Measurements from ENCODE around the gene POLR3H.

- TF ChIP-seq, protein P1, sequence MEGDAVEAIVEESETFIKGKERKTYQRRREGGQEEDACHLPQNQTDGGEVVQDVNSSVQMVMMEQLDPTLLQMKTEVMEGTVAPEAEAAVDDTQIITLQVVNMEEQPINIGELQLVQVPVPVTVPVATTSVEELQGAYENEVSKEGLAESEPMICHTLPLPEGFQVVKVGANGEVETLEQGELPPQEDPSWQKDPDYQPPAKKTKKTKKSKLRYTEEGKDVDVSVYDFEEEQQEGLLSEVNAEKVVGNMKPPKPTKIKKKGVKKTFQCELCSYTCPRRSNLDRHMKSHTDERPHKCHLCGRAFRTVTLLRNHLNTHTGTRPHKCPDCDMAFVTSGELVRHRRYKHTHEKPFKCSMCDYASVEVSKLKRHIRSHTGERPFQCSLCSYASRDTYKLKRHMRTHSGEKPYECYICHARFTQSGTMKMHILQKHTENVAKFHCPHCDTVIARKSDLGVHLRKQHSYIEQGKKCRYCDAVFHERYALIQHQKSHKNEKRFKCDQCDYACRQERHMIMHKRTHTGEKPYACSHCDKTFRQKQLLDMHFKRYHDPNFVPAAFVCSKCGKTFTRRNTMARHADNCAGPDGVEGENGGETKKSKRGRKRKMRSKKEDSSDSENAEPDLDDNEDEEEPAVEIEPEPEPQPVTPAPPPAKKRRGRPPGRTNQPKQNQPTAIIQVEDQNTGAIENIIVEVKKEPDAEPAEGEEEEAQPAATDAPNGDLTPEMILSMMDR (tag by site-specific recombination; IDR thresholded peaks at IDR 0.05), result no peak
- TF ChIP-seq ZNF645 (tag by site-specific recombination; IDR thresholded peaks at IDR 0.05) (no peak), ZNF175 (tag by site-specific recombination; IDR thresholded peaks at IDR 0.05) (no peak), ZNF670 (tag by site-specific recombination; IDR thresholded peaks at IDR 0.05; ENCODE audit: low read depth) (no peak), ZNF350 (tag by site-specific recombination; IDR thresholded peaks at IDR 0.05) (no peak), ZNF324 (tag by site-specific recombination; IDR thresholded peaks at IDR 0.05) (peak; percentile 66; the same call in 1 of the 2 replicates), ZNF341 (tag by site-specific recombination; IDR thresholded peaks at IDR 0.05; ENCODE audit: low read depth) (peak; percentile 86), ZNF792 (tag by site-specific recombination; IDR thresholded peaks at IDR 0.05) (no peak), ELK4 (IDR thresholded peaks at IDR 0.05; ENCODE audit: borderline replicate concordance, low read depth, low read length) (no peak)
- TF ChIP-seq, protein P2, sequence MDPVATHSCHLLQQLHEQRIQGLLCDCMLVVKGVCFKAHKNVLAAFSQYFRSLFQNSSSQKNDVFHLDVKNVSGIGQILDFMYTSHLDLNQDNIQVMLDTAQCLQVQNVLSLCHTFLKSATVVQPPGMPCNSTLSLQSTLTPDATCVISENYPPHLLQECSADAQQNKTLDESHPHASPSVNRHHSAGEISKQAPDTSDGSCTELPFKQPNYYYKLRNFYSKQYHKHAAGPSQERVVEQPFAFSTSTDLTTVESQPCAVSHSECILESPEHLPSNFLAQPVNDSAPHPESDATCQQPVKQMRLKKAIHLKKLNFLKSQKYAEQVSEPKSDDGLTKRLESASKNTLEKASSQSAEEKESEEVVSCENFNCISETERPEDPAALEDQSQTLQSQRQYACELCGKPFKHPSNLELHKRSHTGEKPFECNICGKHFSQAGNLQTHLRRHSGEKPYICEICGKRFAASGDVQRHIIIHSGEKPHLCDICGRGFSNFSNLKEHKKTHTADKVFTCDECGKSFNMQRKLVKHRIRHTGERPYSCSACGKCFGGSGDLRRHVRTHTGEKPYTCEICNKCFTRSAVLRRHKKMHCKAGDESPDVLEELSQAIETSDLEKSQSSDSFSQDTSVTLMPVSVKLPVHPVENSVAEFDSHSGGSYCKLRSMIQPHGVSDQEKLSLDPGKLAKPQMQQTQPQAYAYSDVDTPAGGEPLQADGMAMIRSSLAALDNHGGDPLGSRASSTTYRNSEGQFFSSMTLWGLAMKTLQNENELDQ (tag by site-specific recombination; IDR thresholded peaks at IDR 0.05; ENCODE audit: low read depth), result no peak
- TF ChIP-seq, protein P3, sequence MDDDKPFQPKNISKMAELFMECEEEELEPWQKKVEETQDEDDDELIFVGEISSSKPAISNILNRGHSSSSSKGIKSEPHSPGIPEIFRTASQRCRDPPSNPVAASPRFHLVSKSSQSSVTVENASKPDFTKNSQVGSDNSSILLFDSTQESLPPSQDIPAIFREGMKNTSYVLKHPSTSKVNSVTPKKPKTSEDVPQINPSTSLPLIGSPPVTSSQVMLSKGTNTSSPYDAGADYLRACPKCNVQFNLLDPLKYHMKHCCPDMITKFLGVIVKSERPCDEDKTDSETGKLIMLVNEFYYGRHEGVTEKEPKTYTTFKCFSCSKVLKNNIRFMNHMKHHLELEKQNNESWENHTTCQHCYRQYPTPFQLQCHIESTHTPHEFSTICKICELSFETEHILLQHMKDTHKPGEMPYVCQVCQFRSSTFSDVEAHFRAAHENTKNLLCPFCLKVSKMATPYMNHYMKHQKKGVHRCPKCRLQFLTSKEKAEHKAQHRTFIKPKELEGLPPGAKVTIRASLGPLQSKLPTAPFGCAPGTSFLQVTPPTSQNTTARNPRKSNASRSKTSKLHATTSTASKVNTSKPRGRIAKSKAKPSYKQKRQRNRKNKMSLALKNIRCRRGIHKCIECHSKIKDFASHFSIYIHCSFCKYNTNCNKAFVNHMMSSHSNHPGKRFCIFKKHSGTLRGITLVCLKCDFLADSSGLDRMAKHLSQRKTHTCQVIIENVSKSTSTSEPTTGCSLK (tag by site-specific recombination; IDR thresholded peaks at IDR 0.05), result no peak
These were observed 31.7 kb downstream of the POLR3H start for GRCh38 chr22:41512421-41513194.
